ENCODE data around the gene DYNC2I2. TPM values are rescaled to one million over a fixed set of nuclear protein-coding genes. Genes with fewer than 3 reads are reported as not detected.

Gene DYNC2I2
- total and polyA plus RNA-seq, 10 of the 15 experiments (the other 5 are each of a cell fraction or from before 2014, with no cell fraction given) = 0.89 to 118 (median 47.9) TPM

DNA sequence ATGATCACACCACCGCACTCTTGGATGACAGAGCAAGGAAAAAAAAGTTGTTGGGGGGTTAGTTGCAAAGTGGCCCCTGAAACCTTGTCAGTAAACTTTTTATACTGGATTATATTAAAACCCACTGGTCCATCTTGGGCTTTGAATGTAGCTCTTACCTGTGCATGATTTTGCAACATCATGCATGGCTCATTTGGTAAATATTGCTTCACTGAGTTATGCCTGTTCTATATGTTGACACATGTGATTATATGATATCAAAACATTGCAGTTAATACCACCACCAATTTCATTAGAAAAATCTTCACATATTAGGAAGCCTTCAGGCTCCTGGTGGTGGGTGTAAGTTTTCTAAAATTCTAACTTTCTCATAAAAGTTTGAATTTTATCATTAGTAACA lies 41.9 kb downstream of the DYNC2I2 start (continued):
- TF ChIP-seq, protein P1, sequence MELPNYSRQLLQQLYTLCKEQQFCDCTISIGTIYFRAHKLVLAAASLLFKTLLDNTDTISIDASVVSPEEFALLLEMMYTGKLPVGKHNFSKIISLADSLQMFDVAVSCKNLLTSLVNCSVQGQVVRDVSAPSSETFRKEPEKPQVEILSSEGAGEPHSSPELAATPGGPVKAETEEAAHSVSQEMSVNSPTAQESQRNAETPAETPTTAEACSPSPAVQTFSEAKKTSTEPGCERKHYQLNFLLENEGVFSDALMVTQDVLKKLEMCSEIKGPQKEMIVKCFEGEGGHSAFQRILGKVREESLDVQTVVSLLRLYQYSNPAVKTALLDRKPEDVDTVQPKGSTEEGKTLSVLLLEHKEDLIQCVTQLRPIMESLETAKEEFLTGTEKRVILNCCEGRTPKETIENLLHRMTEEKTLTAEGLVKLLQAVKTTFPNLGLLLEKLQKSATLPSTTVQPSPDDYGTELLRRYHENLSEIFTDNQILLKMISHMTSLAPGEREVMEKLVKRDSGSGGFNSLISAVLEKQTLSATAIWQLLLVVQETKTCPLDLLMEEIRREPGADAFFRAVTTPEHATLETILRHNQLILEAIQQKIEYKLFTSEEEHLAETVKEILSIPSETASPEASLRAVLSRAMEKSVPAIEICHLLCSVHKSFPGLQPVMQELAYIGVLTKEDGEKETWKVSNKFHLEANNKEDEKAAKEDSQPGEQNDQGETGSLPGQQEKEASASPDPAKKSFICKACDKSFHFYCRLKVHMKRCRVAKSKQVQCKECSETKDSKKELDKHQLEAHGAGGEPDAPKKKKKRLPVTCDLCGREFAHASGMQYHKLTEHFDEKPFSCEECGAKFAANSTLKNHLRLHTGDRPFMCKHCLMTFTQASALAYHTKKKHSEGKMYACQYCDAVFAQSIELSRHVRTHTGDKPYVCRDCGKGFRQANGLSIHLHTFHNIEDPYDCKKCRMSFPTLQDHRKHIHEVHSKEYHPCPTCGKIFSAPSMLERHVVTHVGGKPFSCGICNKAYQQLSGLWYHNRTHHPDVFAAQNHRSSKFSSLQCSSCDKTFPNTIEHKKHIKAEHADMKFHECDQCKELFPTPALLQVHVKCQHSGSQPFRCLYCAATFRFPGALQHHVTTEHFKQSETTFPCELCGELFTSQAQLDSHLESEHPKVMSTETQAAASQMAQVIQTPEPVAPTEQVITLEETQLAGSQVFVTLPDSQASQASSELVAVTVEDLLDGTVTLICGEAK (IDR thresholded peaks at IDR 0.05; ENCODE audit: borderline replicate concordance) = no peak
- TF ChIP-seq, protein P2, sequence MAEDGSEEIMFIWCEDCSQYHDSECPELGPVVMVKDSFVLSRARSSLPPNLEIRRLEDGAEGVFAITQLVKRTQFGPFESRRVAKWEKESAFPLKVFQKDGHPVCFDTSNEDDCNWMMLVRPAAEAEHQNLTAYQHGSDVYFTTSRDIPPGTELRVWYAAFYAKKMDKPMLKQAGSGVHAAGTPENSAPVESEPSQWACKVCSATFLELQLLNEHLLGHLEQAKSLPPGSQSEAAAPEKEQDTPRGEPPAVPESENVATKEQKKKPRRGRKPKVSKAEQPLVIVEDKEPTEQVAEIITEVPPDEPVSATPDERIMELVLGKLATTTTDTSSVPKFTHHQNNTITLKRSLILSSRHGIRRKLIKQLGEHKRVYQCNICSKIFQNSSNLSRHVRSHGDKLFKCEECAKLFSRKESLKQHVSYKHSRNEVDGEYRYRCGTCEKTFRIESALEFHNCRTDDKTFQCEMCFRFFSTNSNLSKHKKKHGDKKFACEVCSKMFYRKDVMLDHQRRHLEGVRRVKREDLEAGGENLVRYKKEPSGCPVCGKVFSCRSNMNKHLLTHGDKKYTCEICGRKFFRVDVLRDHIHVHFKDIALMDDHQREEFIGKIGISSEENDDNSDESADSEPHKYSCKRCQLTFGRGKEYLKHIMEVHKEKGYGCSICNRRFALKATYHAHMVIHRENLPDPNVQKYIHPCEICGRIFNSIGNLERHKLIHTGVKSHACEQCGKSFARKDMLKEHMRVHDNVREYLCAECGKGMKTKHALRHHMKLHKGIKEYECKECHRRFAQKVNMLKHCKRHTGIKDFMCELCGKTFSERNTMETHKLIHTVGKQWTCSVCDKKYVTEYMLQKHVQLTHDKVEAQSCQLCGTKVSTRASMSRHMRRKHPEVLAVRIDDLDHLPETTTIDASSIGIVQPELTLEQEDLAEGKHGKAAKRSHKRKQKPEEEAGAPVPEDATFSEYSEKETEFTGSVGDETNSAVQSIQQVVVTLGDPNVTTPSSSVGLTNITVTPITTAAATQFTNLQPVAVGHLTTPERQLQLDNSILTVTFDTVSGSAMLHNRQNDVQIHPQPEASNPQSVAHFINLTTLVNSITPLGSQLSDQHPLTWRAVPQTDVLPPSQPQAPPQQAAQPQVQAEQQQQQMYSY (CRISPR knock-in tag; IDR thresholded peaks at IDR 0.05) = no peak
- no peak for TF ChIP-seq HCFC1 (IDR thresholded peaks at IDR 0.05; ENCODE audit: low read length)

All from GM12878 (cell line).